Stimulated activated CD4-positive, alpha-beta T cell treated with anti-CD3 and anti-CD28 coated beads, Interleukin-1b, Interleukin-23, amount 100 ng/mL, for 4 hours (primary cell): ENCODE results near the gene IFT122.
"Not testable (repeated sequence)": the region's sequence is repeated elsewhere in the genome, so short reads cannot be mapped to it uniquely, and the experiment has no call there.

Source experiments
- DNase-seq, 2 donors: peaks; one replicate each; pipeline ENCODE4 v3.0.0-alpha.2; 2020; ENCODE audit warnings: low read depth in 2 of 2

The IFT122 gene

DNA sequence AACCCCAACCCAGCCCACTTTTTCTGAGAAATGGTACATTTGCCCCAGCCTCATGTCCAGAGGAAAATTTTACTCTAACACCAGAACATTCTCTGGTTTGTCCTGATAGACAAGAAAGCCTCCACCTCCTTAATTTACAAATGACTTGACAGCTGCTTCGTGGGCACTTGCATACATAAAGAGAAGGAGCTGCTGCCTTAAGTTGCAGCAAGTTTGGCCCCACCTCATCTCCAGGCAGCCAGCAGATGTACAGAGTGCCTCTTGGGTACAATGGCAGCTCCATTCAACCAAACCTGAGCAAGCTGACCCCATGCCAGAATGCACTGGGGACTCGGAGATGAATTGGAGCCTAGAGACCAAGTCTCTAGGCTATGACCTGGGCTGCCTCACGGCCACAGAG lies 96.8 kb downstream of the IFT122 start:
- DNase-seq = no peak

DNA sequence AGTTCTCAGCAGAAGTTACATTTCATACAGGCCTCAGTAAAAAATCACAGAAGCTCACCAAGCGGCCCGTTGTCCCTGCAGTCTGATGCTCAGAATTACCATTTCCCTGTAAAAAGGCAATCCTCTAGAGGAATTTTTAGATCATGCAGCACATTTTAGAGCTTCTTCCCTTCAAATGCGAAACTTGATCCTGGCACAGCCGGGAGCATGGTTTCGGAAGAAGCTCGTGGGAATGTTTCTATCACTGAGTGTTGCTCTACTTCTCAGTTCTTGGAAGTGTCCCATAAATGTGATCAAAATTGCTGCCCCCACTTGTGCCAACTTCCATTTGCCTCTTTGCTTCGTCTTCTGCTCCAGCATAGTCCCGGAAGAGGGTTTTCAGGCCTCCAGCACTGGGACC lies 99.2 kb downstream of the IFT122 start:
- no peak for DNase-seq

DNA sequence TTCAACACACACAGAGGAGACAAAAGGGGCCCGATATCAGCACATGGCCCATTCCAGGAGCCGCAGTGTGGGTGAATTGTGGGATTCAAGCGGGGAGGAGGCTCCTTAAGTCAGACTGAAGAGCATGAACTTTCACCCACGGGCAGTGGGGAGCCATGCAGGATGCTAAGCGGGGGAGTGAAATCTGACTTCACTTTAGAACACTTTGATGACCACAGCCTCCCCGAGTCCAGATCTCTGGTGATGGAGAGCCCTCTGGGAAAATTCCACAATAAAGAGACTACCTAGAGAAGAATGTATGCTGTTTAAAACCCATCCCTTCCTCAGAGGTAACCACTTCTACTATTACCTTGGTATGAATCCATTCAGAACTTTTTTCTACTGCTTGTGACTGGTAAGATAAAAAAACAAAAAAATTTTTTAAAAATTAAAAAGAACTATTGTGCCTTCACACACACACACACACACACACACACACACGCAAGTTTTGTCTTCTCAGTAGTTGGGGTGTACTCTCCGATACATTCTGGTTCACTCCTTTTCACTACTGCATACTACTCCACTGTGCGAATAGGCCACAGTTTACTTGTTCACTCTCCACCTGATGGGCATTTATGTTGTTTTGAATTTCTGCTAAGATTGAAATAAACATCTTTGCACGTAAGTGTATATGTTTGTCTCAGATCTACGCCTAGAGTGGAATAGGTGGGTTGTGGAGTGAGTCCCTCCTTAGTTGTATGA lies 100.9 kb downstream of the IFT122 start:
- DNase-seq = no peak

DNA sequence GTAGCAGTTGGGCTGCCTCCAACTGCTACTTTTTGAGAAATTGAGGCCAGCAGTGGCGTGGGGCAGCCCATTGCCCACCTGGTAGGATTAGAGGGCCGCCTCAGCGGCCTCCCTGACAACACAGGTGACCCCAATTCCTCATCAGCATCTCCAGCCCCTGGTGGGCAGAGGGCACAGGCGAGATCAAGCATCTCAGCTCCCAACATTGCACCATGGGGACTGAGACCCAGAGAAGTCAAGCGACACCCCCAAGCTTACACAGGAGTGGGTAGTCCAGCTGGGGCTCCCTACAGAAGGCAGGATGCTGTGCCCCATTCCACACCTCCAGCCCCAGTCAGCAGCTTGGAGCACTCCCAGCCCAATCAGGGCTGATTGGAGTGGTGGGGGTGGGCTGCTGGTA lies 102.7 kb downstream of the IFT122 start:
- no peak for DNase-seq

DNA sequence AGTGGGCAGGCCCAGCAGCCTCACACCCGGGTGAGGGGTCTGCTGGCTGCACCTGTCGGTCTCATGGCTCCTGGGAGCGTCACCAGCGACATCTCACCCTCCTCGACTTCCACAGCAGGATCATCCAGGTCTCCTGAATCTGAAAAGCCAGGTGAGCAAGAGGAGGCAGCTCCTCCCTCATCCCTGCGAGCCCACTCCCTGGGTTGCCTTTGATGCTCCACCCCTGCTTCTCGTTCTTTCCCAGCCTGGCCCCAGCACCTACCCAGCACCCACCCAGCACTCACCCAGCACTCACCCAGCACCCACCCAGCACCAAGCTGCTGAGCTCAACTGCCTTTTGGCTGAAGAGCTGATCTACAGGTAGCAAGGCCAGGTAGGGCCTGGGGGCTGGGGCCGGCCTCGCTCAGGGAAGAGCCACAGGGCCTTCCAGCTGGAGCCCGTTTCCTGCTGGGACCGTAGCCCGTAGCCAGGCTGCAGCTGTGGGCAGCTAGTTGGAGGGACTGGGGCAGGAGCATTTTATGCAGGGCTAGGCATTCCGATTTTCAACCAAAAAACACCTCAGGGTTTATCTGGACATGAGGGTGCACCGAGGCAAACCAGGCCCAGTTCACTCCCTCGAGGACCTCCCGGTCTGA lies 103.2 kb downstream of the IFT122 start, which contains the start of gene H1-8:
TSS of gene H1-8 (plus strand) at position 20 of the 635 bp plus-strand sequence. CDS start at position 64, 44 bp downstream.
- no peak for DNase-seq

DNA sequence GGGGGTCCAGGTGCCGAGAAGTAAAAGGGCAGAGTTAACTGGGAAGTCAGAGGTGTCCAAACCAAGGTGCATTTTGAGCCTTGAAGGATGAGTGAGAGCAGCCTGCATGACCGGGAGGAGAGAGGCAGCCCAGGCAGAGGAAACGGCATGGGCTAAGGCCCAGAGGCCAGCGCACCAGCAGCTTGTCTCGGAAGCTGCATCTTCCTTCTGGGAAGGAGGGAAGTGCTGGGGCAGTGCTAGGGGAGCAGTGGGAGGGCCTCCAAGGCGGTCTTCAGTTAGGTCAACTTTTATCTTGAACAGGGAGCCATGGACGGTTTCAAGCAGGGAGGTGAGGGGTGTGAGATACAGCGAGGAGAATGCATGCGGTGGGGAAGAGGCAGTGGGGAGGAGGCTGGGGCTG lies 104.0 kb downstream of the IFT122 start:
- no peak for DNase-seq

DNA sequence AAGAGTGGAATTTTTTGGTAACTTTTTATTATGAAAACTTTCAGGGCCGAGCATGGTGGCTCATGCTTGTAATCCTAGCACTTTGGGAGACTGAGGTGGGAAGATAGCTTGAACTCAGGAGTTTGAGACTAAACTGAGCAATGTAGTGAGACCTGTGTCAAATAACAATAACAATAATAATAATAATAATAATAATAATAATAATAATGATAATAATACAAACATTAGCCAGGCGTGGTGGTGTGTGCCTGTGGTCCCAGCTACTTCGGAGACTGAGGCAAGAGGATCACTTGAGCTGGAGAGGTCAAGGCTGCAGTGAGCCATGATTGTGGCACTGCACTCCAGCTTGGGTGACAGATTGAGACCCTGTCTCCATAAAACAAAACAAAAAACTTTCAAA lies 105.9 kb downstream of the IFT122 start:
- DNase-seq = not testable (repeated sequence)

DNA sequence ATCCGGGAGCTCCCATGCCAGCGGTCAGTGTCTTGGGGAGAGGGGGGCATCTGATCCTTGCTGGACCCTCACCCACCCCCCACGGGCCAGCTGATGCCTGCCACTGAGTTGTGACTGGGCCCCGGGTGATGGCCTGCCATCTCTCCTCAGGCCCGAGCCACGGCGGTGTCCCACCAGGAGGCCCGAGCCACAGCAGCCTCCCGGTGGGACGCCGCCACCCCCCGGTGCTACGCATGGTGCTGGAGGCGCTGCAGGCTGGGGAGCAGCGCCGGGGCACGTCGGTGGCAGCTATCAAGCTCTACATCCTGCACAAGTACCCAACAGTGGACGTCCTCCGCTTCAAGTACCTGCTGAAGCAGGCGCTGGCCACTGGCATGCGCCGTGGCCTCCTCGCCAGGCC lies 107.2 kb downstream of the IFT122 start:
- DNase-seq = no peak

DNA sequence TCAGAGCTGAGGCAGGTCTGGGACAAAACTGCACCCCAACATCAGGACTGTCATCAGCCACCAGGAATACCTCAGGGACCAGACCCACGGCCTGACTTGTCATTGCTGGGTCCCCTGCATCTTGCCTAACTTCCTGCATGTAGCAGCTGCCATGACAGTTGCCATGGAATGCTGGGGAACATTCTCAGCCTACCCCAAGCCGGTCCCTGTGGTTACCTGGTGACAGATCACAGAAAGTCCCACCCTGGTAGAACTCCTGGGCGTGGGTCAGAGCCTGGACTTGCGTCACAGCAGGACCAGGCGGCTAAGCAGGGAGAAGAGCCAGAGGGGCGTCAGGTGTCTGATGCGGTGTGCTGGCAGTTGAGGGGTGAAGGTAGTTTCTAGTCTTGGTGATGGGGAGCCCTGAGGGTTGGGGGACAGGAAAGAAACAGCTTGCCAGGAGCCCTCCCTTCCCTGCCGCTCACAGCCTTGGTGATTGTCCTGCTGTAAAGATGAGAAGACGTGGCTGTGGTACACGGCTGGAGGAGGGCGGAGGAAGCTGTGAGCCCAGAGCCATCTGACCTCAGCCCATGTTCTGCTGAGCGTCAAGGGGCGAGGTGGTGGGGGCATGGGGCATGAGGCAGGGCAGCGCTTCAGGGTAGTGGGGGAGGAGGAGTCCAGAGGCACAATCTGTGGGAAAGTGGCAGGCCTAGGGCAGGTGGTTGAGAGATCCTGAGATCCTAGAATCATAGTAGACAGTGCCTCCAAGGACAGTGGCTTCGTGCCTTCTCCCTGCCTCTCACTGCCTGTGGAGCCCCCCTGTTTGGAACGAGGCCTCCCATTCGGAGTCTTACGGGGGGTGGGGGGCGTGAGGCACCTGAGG lies 108.3 kb downstream of the IFT122 start:
- DNase-seq = no peak

DNA sequence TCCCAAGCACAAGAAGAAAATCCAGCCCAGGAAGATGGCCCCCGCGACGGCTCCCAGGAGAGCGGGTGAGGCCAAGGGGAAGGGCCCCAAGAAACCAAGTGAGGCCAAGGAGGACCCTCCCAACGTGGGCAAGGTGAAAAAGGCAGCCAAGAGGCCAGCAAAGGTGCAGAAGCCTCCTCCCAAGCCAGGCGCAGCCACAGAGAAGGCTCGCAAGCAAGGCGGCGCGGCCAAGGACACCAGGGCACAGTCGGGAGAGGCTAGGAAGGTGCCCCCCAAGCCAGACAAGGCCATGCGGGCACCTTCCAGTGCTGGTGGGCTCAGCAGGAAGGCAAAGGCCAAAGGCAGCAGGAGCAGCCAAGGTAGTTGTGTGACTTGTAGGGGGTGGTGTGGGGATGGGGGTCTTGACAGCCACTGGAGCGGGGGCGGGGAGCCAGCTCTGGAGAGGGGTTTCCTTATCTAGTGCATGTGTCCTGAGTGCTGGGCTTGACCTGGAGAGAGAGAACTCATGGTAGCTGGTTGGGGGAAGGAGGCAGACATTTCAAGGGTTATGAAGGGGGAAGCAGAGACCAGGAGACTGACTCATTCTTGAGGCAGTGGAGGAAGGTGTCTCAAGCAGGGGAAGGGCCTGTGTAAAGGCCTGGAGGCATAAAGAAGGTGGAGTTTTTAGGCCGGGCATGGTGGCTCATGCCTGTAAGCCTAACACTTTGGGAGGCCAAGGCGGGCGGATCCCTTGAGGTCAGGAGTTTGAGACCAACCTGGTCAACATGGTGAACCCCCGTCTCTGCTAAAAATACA lies 109.2 kb downstream of the IFT122 start:
- DNase-seq = no peak

DNA sequence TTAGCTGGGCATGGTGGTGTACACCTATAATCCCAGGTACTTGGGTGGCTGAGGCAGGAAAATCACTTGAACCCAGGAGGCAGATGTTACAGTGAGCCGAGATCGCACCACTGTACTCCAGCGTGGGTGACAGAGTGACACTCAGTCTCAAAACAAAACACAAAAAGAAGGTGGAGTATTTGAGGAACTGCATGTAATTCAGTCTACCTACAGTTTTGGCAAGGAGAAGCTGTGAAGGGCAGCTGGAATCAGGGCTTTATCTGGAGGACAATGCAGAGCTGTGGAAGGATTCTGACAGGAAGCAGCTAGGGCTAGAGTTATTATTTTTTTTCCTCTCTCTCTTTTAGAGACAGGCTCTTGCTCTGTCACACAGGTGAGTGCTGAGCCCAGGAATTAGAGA lies 109.8 kb downstream of the IFT122 start:
- no peak for DNase-seq

DNA sequence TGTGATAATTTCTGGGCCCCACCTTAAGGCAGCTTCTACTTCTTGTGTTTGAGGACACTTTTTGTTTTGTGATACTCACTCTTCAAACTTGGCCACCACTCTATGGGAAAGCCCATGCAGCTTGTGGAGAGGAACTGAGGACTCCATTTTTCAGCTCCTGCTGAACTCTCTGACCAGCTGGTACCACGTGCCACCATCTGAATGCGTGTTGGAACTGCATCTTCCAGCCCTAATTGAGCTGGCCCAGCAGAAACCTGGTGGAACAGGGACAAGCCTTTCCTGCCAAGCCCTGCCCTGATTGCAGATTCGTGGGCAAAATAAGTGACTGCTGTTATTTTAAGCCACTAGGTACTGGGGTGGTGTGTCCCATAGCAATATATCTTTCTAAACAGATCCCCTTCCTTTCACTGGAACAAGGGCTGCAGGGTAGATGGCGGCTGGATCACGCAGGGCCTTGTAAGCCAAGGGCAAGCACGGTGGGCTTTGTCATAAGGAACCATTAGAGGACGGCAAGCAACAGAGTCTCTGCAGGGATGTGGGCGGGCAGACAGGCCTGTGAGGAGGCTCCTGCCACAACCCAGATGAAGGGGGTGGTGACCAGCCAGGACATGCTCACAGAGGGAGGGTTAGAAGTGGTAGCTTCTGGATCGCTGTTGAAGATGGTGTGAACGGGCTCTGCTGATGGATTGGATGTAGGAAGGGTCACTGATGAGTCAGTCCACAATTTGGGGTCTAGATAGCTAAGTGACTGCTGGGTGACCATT lies 112.4 kb downstream of the IFT122 start:
- DNase-seq = no peak

DNA sequence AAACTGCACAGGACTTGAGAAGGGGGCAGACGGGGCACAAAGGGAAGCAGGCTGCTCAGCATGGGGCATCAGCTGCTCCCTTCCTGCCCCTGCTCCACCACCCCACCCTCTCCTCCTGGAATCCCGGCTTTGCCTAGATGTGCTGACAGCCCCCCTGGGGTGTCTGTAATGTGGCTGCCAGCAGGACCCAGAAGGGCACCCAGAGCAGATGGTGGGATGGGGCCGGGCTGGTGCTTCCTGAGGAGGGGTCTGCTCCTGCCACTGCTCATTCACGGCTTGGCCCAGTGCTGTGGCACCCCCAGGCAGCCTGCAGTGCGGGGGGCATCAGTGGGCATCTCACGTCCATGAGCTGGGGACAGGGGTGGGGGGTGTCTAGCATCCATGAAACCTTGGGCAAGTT lies 113.1 kb downstream of the IFT122 start:
- DNase-seq = no peak

DNA sequence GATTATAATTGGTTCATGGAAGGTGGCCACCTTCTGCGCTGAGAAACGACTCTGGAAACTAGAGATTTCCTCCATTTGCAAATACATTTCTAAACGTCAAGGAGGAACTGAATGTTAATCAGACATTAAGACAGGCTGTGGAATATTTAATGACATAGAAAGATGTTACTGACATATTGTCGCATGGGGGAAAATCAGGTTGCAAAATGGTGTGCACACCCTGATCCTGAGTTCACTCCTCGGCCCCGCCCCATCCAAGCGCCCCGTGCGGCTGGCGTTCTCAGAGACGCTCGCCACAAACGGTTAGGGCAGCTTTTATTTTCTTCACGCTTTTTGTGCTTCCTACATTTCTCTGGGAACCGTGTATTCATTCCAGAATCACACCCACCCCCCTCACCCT lies 113.7 kb downstream of the IFT122 start:
- DNase-seq = no peak

DNA sequence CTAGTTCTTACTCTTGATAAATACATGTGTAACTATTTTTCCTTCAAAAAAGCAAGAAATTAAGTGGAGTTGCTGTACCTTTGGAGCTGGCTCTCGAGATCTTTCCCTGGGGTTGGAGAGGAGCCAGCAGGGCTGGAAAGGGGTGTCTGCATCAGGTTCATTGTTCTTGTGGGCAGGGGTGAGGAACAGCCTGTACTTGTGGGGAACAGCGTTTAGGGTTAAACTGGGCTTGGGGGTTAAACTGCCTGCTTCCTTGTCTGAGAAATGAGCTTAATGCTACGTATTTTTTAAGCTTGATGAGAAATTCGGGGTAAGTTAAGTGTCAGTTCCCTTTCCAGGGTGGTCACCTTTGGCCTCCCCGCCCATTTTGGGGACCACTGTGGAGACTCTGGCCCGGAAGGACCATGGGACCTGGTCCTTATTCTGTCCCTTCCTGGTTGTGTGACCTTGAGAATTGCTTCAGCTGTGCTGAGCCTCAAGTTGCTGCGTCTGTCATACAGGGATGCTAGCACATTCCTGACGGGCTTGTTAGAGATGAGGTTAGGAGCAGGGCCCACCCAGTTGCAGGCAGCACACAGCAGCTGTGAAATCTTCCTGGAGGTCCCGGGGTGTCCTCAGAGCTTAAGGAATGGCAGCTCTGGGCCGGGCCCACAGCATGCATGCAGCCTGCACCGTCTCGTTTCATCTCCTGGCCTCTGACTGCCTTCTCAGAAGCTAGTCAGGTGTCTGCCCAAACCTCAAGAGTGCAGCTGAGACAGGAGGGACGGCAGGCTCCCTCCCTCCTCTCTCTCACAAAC lies 114.5 kb downstream of the IFT122 start:
- no peak for DNase-seq

DNA sequence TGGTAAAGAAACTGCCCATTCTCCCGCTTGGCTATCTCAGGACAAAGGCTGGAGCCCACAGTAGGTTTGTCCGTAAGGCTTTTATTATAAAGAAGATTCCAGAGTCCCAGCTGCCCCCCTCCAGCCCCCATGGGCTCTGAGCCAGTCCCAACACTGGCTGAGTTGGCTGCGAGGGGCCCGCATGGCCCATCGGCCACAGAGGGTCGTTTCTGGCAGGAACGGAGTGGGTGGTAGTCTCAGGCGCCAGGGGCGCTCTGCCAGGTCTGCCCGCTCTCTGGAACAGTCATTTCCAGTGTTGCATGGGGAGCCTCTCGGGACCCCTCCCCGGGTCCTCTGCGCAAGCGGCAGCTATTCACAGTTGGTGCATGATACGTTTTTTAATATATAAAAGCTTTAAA lies 115.1 kb downstream of the IFT122 start:
- no peak for DNase-seq

DNA sequence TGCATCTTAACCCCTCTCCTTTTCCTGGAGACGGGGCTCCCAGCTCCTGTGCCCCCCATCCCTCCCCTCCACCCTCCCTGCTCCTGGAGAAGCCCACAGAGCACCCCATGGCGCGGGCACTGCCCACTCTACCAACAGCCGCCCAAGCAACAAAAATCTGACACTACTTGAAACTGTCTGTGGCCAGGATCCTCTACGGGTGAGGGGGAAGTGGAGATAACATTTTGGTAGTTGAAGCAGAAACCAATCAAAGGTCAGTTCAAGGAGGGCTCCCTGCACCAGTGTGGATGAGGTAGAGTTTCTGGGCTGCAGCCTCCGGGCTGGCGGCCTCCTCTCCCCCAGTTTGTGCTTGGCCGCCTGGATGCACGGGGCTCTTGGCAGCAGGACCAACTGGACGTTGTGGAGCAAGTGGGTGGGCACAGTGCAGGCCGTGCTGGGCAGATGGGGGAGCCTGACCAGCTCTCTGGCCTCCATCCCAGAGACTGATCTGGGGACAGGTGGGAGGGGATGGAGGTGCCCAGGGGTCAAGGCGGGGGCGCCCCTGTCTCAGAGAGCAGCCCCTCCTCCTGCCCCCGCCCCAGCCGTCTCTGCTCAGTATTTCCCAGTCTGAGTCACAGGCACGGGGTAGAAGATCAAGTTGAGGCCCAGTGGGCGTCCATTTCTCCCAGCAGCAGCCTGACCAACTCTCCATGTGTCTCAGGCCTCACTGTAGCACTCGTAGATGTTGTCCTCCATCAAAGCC lies 115.8 kb downstream of the IFT122 start:
- no peak for DNase-seq

DNA sequence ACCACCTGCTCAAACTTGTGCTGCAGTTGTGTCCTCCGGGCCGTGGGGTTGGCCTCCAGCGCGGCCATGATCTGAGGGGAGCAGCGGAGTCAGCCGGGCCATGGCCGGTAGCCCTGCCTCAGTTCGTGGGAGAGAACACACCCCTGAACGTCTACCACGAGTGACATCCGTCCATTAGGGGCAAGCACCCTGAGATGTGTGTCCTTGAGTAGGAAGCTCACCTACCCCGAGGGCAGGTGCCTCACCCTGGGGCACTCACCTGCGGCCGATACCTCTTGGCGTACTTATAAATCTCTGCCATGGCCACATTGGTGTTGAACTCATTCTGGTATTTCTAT lies 116.3 kb downstream of the IFT122 start:
- no peak for DNase-seq

DNA sequence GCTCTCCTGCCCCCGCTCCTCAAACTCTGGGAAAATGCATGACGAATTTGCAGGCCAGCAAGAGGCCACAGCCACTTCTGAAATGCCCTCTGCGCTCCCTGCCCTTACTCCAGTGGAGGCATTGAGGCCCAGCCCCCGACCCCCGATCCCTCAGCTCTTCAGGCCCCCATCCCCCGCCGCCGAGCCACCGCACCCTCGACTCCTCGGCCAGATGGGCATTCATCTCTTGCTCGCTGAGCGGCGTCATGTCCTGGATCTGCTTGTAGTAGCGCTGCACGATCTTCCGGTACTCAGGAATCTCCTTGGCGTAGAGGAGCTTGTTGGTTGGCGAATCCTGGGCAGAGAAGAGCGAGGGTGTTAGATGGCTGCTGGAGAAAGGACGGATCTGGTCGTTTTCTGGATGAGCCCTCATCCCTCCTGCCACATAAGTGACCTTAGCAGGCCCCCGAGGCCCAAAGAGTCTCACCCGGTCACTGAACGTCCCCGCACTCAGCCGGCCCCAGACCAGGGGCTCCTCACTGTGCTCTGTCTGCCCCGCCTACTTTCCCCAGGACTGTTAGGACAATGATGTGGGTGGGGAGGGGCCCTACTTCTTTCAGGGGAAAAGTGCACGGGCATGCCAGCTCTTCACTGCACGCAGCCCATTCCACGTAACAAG lies 117.0 kb downstream of the IFT122 start:
- DNase-seq = no peak
